ENCODE measurements around the gene SLC43A3.

SLC43A3 gene

DNA sequence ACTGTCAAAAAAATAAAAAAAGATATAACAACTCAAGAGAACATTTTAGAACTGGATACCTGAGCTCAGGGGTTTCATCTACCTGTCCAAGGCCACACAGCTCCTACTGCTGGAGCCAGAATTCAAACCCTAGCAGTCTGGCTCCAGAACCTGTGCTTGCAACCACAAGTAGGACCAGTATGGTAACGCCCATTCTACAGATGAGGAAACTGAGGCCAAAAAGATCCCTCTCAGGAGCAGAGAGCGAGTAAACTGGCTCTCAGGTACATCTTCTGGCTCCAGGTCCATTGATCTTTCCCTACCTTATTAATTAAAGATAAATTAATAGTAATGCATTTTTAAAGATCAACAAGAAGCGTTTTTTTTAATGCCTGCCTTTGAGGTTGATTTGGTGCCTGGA, 69.6 kb downstream of the SLC43A3 start:
- no peak overlapping the region for H3K4me3 ChIP-seq (ENCODE audit: low read length)
- peaks cover 35% of the 10 kb centered on the region for H3K27me3 ChIP-seq (ENCODE audit: control insufficient read depth, low read length)
- H4K20me1 ChIP-seq (ENCODE audit: control insufficient read depth, insufficient read depth, low read depth, low read length) = no peaks in the 10 kb centered on the region
- no peaks in the 10 kb centered on the region for H3K36me3 ChIP-seq (ENCODE audit: control insufficient read depth, low read length)
- no peaks in the 10 kb centered on the region for H3K79me2 ChIP-seq (ENCODE audit: control insufficient read depth, low read length)
- H3K9me3 ChIP-seq (ENCODE audit: control insufficient read depth, insufficient read depth, low read length) = no peaks in the 10 kb centered on the region
- H3K9me2 ChIP-seq (replicated peaks; ENCODE audit: control insufficient read depth, low read length) = no peaks in the 10 kb centered on the region
- no peak overlapping the region for H3K4me2 ChIP-seq (ENCODE audit: low read length)
- H3F3A ChIP-seq (ENCODE audit: control insufficient read depth, insufficient read depth) = no peaks in the 10 kb centered on the region
- no peak overlapping the region for H3K27ac ChIP-seq (ENCODE audit: low read depth, low read length)
- no peaks in the 10 kb centered on the region for H3K4me1 ChIP-seq (ENCODE audit: control insufficient read depth, low read length)
- TF ChIP-seq CTCF (IDR thresholded peaks at IDR 0.05; ENCODE audit: low read depth, low read length, poor library complexity, severe bottlenecking) (no peak), EZH2phosphoT487 (IDR thresholded peaks at IDR 0.05; ENCODE audit: borderline replicate concordance, low read length) (no peak)

Data from DOHH2 (cell line).